Fibroblast of skin of scalp (primary cell): Measurements from ENCODE around the gene POLR1H.

Experiments used
- DNase-seq: peaks from one replicate; pipeline ENCODE4 v3.0.0-alpha.2; 2013

POLR1H gene

DNA sequence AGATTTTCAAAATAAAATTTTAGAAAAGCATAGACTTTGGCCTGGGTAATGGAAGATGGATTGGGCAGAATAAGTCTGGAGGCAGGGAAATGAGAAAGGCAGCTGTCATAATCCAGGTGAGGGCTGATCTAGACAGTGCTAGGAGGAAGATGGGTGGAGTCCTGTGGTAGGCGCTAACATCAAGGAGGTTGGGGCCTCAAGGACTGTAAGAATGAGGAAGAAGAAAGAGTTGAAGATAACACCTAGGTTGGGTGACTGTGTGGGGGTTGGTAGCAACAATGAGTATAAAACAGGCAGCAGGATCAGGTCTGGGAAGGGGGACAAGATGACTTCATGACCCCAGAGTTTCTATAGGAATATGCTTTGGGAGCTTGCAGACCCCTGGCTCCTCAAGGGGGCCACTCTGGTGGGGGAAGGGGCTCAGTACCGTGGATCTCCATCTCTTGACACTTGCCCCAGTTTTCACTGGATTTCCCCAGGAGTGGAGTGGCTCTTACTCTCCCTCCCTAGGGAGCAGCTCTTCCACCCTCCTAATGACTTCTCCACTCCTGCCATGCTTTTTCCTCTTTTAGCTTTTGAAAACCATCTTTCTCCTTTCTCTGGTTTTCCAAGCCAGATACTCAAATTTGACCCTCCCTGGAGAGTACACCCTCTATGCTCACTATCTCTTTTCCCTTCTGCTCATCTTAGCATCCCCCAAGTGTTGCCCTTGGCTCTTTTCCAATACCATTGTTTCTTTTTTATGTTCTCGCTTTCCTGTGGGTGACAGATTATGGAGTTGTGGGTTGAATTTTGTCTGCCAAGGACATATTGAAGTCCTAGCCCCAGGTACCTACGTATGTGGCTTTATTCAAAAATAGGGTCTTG, 37.1 kb downstream of the POLR1H start:
- DNase-seq: no peak

DNA sequence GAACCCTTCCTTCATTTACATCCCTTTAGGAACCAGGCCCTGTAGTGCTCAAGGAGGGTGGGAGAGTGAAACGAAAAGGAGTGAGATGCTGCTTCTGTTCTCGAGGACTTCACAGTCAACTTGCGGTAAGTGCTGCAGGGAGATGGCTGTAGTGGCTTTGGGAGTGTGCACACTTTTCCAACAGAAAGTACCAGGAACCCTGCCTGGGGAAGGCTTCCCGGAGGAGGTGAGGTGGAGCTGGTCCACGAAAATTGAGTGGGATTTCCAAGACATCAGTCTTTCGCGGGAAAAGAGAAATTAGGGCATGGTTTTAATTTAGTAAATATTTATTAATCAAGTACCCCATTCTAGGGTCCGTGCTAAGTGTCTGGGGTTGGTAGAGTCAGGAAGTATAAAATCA, 39.1 kb downstream of the POLR1H start:
- no peak for DNase-seq

DNA sequence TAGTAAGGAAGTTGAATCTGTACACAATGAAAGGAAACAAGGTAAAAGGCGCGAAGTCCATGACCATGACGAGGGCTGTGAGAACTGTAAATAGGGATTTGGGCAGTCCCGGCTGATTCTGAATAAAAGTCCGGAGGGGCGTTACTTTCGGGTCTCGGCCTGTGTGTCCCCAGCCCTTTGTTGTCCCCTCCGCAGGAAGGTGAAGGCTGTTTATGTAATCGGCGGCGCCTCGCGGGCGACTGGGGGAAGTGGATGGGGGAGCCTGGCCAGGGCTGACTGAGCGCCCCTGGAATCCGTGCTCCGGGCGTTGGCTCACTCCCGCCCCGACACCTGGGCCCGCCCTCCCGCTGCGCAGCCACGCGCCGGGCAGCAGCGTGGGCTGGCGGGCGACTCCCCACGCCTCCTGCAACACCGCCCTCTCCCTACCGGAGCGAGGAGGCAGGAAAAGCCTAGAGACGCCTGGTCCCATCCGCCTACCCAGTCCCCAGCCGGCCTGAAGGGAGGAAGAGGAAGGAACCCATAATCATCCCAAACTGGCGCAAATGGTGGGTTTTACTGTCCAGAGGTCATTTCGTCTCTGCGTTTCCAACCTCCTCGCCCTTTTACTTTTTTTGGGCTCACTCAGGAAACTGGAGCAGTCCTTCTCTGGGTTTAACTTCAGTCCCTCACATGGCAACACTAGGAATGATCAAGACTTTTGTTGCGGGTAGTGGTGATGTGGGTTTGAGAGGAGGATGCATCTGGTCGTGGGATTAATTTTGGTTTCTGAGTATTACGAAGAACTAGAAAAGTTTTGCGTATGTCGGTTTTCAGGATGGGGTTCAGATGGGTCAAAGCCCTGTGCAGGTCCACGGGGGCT, 39.7 kb downstream of the POLR1H start:
- no peak for DNase-seq

DNA sequence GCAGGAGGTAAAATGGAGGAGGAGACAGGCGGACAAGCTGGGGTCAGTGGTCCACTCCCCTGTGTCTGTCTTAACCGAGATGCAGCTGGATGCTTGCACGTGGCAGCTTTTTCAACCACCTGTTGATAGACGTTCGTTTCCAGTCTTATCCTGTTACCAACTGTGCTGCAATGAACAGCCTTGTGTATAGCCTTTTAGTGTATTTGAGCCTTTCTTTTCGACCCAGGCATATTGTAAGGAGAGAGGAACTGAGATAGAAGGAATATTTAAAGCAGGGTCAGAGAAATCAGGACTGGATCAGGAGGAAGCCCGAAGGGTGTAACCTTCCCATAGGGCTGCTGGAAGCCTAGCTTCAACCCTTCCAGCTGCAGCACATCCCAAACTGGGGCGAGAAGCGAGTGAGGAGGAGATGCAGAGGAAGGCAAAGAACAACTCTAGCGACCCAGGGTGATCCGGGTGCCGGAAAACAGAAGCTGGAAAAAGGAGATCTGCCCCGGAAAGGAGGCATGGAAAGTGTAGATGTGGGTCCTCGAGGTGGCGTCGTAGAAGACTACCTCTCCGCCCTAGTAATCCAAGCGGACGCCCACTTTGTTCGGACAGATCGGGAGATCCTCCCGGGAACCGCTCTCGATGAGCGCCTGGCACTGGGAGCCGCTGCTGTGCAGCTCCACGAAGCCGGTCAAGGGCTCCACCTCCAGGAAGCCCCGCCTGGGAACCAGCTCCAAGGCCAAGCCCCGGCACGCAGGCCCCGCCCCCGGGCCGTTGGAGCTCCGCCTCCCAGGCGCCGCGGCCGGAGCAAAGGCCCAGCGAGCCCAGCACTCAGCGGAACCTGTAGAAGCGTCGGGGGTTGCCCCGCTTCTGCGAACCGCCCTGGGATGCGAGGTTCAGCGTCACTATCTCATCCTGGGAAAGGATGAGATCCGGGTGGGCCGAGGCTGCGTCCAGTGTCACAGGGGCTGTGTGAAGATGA, 40.7 kb downstream of the POLR1H start:
- peak; percentile 86 for DNase-seq

DNA sequence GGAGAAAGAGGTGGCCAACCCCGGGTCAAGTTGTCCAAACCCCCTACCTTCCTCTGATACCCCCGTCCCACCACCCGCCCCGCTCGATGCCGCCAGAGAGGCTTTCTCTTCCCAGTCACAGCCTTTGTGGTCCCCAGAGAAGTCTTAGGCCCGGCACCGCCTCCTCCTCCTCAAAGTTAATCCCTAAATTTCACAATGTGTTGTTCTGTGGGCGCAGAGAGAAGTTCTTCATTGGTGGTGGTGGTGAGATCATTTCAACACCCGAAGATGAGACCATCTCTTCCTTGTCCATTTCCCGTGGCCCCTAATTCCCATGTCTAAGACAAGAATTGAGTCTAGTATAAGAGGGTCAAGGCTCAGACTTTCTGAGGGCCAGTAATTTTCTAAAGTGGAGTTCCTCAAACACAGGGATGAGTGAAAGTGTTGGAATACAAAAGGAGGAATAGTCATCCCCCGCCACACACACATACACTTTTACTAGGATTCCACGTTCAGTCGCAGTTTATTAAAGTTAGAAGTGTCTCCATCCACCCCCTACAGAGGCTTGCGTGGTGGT, 41.4 kb downstream of the POLR1H start:
- peak; percentile 64 for DNase-seq

DNA sequence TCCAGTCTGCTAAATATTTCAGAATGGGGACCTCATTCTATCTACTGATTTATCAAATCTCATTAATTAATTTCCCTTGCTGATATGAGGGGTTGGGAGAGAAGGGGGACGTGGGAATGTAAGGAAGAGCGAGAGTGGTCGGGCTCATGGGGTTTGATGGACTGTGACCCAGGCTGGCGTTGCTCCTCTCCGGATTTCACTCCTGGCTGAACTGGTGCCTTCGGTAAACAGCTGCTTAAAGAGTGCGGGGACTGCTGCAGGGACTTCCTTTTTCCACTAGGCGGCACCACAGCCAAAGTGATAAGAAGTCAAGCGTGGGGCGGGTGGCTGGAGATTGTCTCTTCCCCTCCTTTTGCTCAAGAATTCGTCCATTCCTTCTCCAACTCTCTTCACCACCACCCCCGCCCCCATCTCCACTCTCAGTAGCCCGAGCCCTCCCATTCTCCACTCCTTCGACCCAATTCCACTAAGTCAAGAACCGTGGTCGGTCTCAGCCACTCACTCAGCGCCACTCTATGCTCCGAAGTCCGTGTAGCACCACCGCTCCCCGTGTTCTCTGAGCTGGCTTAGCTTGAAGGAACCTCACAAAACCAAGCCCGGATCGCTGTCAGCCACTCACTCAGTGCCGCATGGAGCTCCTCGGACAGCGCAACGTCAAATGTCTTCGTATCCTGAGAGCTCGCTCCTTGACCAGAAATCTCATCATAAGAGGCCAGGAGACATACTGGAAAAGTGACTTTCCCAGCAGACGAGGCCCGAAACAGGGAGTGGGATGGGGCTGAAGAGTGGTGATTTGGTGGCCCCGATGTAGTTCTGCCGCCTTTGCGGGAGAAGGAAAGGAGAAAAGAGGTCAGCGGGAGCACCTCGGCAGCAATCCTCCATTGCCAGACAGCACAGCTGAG, 42.2 kb downstream of the POLR1H start:
- peak; percentile 88 for DNase-seq

DNA sequence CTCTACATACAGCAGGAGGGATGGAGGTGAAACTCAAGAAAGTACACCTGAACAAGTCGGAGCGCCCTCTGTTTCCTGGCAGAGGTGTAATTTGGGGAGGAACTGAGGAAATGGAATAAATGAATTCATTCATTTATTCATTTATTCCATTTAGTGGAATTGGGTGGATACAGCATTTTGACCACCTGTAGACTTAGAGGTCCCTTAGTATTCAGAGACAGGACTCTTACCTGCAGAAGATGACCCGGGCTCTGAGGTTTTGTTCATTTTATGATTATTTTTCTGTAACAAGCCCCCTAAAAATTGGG, 42.8 kb downstream of the POLR1H start:
- no peak for DNase-seq

DNA sequence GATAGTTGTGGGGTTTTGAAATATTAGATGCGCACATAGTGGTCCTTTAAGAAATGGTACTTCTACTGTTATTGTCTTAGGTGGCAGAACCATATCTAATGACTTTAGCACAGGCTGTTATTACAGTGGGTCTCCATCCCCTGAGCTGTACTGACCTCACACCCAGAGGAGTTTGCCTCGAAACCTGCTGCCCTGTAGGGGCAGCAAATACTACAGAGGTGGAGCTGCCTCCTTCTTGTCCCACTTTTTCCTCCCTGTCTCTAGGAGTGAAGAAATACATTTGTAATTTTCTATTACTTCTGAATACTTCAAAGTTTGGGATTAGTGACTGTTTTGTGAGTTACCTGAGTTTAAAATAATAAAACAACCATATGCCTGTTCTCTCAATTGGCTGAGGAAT, 43.6 kb downstream of the POLR1H start:
- no peak for DNase-seq

DNA sequence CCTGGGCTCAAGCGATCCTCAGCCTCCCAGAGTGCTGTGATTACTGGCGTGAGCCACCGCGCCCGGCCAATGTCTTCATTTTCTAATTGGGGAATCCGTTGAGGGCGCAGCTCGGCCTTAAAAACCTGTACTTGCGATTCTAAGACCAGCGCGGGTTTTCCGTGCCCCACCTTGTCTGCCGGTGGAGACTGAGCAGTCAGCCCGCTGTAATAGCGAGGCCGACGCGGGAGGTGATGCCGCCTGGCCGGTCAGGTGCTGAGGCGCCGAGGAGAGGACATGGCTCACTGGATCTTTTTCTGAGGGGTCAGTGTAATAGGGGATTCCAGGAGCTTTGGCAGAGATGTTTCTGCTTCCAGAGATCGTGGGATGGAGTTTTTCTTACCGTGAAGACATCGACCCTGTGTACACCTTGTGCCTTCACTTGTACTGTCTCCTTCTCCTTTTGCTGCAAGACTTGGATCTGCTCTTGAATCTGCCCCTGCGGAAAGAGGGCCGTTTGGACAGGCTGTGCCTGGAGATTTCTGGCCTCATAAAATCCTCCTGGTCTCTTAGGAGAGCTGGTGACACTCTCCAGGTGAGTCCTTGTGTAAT, 50.3 kb downstream of the POLR1H start:
- no peak for DNase-seq

DNA sequence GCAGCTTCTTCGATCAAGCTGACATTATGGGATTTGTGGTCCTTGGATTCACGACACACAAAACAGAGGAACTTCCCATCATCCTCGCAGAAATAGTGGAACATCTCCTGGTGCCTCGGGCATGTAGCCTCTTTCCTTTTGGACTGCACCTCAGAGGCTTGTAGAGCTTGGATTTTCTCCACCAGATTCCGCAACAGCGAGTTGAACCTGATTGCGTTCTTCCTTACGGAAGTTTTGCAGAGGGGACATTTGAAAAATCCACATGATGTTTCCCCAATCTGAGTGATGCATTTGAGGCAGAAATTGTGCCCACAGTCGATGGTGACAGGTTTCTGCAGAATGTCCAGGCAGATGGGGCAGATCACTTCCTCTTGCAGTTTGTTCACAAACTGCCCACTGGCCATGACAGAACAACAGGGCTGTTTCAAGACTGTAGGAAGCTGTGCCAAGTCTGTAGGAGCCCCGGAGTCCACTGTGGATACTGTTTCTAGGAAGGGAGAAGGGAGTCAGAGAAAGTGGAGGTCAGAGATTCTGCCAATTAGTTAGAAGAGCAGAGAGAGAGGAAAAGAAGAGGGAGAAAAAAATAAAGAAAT, 51.4 kb downstream of the POLR1H start:
- no peak for DNase-seq

DNA sequence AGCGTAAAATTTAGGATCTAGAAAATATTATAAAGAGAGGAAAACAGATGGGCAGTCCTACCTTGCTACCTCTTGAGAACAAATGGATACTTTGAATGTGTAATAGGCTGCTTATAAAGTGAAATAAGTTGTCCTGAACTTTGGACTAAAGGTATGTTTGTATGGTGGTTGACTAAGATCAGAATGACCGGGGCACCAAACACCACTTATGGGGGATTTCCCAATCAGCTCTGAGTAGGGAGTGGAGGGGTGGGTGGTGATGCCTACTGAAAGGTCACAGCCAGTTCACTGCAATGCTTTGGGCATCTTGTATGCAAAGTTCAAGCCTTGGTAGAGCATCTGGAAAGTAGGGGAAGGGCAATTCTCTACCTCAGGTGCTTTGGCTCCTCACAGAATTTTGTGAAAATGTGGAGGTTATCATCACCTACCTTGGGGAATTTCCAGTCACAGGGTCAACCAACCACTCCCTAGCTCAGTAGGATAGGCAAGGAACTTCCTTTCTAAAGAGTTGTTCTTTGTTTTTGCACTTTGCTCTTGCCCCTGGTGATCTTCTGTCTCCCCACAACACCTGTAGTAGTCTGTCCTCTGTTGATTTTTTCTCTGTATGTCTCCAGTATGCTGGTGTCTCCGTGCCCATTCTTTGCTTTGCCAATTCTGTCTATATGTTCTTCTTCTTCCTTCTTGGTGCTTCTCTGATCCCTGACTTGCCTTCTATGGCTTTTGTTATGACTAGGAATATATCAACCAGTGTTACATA, 52.1 kb downstream of the POLR1H start, which contains the start of gene TRIM31:
Gene TRIM31 (minus strand): TSS at position 88 of the 757 bp plus-strand sequence. CDS start 285 bp downstream, outside the sequence.
- no peak for DNase-seq

DNA sequence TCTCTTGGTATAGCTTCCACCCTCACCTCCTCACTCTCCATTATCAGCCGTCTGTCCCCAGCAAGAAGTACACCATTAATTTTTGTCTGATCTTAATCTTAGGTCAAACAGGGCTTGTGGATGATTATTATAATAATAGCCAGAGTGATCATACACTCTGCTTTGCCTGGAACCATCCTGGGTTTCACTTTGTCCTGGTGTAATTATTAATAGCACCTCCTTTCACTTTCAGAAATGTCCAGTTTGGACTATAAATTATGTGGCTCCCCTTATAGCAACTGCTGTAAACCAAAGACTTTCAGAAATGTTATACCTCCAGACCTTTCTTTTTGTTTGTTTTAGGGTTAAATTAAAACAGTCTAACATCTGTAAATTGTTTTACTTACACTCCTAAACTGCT, 52.8 kb downstream of the POLR1H start:
- no peak for DNase-seq
